Stimulated activated naive B cell treated with anti-CD40 and anti-IgM and Interleukin-4, amounts not matched to agents 10 μg/mL and 1 μg/mL and 100 μg/mL, for 72 hours (primary cell): Measurements from ENCODE around the gene METAP2.
A peak's percentile ranks its signal among the peaks of the same experiment; 100 is the strongest.
"Not testable (repeated sequence)": the region's sequence is repeated elsewhere in the genome, so short reads cannot be mapped to it uniquely, and the experiment has no call there.

Experiments used
- ATAC-seq, 2 donors: fragments of 150-1000 bp; cut with Tn5 transposase; replicated peaks; 2 replicates each; pipeline ENCODE4 v1.10.0; 2021; ENCODE audit warnings: moderate library complexity in 1 of 2
- DNase-seq: peaks from one replicate; pipeline ENCODE4 v3.0.0; 2021
- H3K27ac Mint-ChIP-seq: one replicate; pipeline ENCODE4 v1.8.0; 2022; ENCODE audit warnings: mild to moderate bottlenecking, mixed read lengths
- H3K27me3 Mint-ChIP-seq, 2 donors: one replicate each; pipeline ENCODE4 v1.8.0; 2022; ENCODE audit warnings: mixed read lengths in 2 of 2
- H3K36me3 Mint-ChIP-seq, 2 donors: one replicate each; pipeline ENCODE4 v1.8.0; 2022; ENCODE audit warnings: mixed read lengths in 2 of 2, mild to moderate bottlenecking in 1 of 2
- H3K4me1 Mint-ChIP-seq, 2 donors: one replicate each; pipeline ENCODE4 v1.8.0; 2022; ENCODE audit warnings: mixed read lengths in 2 of 2, mild to moderate bottlenecking in 1 of 2
- H3K4me3 Mint-ChIP-seq, 2 donors: one replicate each; pipeline ENCODE4 v1.8.0; 2022; ENCODE audit warnings: mild to moderate bottlenecking in 2 of 2, mixed read lengths in 2 of 2, moderate library complexity in 1 of 2
- H3K9me3 Mint-ChIP-seq, 2 donors: one replicate each; pipeline ENCODE4 v1.8.0; 2022; ENCODE audit warnings: mixed read lengths in 2 of 2, mild to moderate bottlenecking in 1 of 2

Gene METAP2

GRCh38 chr12:95480230-95480629 is 6.3 kb downstream of the METAP2 start:
- Mint-ChIP-seq H3K4me3 (no peak overlapping the region), H3K9me3 (no peaks in the 10 kb centered on the region), H3K27ac (no peak overlapping the region), H3K36me3 (peaks cover 42 to 53% of the 10 kb centered on the region in 2 donors), H3K27me3 (no peaks in the 10 kb centered on the region), H3K4me1 (peaks cover 21 to 52% of the 10 kb centered on the region in 2 donors)
- ATAC-seq (no peak), DNase-seq (no peak)

- H3K9me3 Mint-ChIP-seq: no peaks in the 10 kb centered on the region
- DNase-seq (no peak), ATAC-seq (no peak)
- H3K36me3 Mint-ChIP-seq: peaks cover 39 to 51% of the 10 kb centered on the region in 2 donors
- no peaks in the 10 kb centered on the region for H3K27me3 Mint-ChIP-seq
- H3K4me1 Mint-ChIP-seq: peaks cover 14 to 44% of the 10 kb centered on the region in 2 donors
- H3K4me3 Mint-ChIP-seq: no peak overlapping the region
- H3K27ac Mint-ChIP-seq: peak overlapping the region; percentile 42
Measured at GRCh38 chr12:95481072-95481471, 7.1 kb downstream of the METAP2 start.

GRCh38 chr12:95481888-95482287 is 7.9 kb downstream of the METAP2 start:
- peaks cover 14 to 37% of the 10 kb centered on the region in 2 donors for H3K4me1 Mint-ChIP-seq
- ATAC-seq (no peak), DNase-seq (no peak)
- peaks cover 39 to 43% of the 10 kb centered on the region in 2 donors for H3K36me3 Mint-ChIP-seq
- H3K4me3 Mint-ChIP-seq: no peak overlapping the region
- no peak overlapping the region for H3K27ac Mint-ChIP-seq
- H3K9me3 Mint-ChIP-seq: no peaks in the 10 kb centered on the region
- H3K27me3 Mint-ChIP-seq: no peaks in the 10 kb centered on the region

GRCh38 chr12:95482564-95482963 is 8.6 kb downstream of the METAP2 start:
- H3K27me3 Mint-ChIP-seq, ATAC-seq: not testable (repeated sequence)
- peak overlapping the region; percentile 37 for H3K27ac Mint-ChIP-seq

GRCh38 chr12:95484524-95484923 is 10.6 kb downstream of the METAP2 start:
- no peaks in the 10 kb centered on the region for H3K27me3 Mint-ChIP-seq
- peaks cover 10 to 18% of the 10 kb centered on the region in 2 donors for H3K4me1 Mint-ChIP-seq
- no peaks in the 10 kb centered on the region for H3K9me3 Mint-ChIP-seq
- no peak for DNase-seq
- no peak for ATAC-seq
- peaks cover 29 to 37% of the 10 kb centered on the region in 2 donors for H3K36me3 Mint-ChIP-seq
- no peak overlapping the region for H3K27ac Mint-ChIP-seq
- no peak overlapping the region for H3K4me3 Mint-ChIP-seq

More at GRCh38 chr12:95482564-95482963, 8.6 kb downstream of the METAP2 start:
- H3K4me3 Mint-ChIP-seq, DNase-seq, H3K9me3 Mint-ChIP-seq: not testable (repeated sequence)
- peaks cover 14 to 37% of the 10 kb centered on the region in 2 donors for H3K4me1 Mint-ChIP-seq
- H3K36me3 Mint-ChIP-seq: peaks cover 41 to 46% of the 10 kb centered on the region in 2 donors

- H3K36me3 Mint-ChIP-seq: peaks cover 31 to 35% of the 10 kb centered on the region in 2 donors
- no peaks in the 10 kb centered on the region for H3K9me3 Mint-ChIP-seq
- no peaks in the 10 kb centered on the region for H3K27me3 Mint-ChIP-seq
- H3K4me3 Mint-ChIP-seq: no peak overlapping the region
- DNase-seq (no peak), ATAC-seq (no peak)
- H3K4me1 Mint-ChIP-seq: peaks cover 0 to 2% of the 10 kb centered on the region in 2 donors
- no peak overlapping the region for H3K27ac Mint-ChIP-seq
Measured at GRCh38 chr12:95487024-95487423, 13.1 kb downstream of the METAP2 start.

GRCh38 chr12:95492462-95492861 is 18.5 kb downstream of the METAP2 start:
- H3K9me3 Mint-ChIP-seq: no peaks in the 10 kb centered on the region
- peaks cover 0 to 2% of the 10 kb centered on the region in 2 donors for H3K4me1 Mint-ChIP-seq
- ATAC-seq (no peak), DNase-seq (no peak)
- no peaks in the 10 kb centered on the region for H3K27me3 Mint-ChIP-seq
- no peak overlapping the region for H3K4me3 Mint-ChIP-seq
- peaks cover 24 to 43% of the 10 kb centered on the region in 2 donors for H3K36me3 Mint-ChIP-seq
- H3K27ac Mint-ChIP-seq: no peak overlapping the region

GRCh38 chr12:95494888-95495287 is 20.9 kb downstream of the METAP2 start:
- no peaks in the 10 kb centered on the region for H3K9me3 Mint-ChIP-seq
- no peaks in the 10 kb centered on the region for H3K27me3 Mint-ChIP-seq
- DNase-seq: no peak
- no peak for ATAC-seq
- H3K36me3 Mint-ChIP-seq: peaks cover 35 to 54% of the 10 kb centered on the region in 2 donors
- peaks cover 0 to 2% of the 10 kb centered on the region in 2 donors for H3K4me1 Mint-ChIP-seq
- no peak overlapping the region for H3K27ac Mint-ChIP-seq
- H3K4me3 Mint-ChIP-seq: no peak overlapping the region

GRCh38 chr12:95495433-95495832 is 21.5 kb downstream of the METAP2 start:
- Mint-ChIP-seq H3K9me3 (no peaks in the 10 kb centered on the region), H3K4me3 (no peak overlapping the region), H3K27ac (no peak overlapping the region), H3K27me3 (no peaks in the 10 kb centered on the region), H3K4me1 (peaks cover 0 to 4% of the 10 kb centered on the region in 2 donors), H3K36me3 (peaks cover 39 to 57% of the 10 kb centered on the region in 2 donors)
- DNase-seq: no peak
- no peak for ATAC-seq

GRCh38 chr12:95497031-95497430 is 23.1 kb downstream of the METAP2 start:
- no peak for DNase-seq
- peaks cover under 1 to 2% of the 10 kb centered on the region in 2 donors for H3K4me1 Mint-ChIP-seq
- H3K36me3 Mint-ChIP-seq: peaks cover 32 to 49% of the 10 kb centered on the region in 2 donors
- no peak for ATAC-seq
- H3K9me3 Mint-ChIP-seq: no peaks in the 10 kb centered on the region
- no peaks in the 10 kb centered on the region for H3K27me3 Mint-ChIP-seq
- H3K4me3 Mint-ChIP-seq: no peak overlapping the region
- peak overlapping the region; percentile 0 for H3K27ac Mint-ChIP-seq

GRCh38 chr12:95498968-95499367 is 25.0 kb downstream of the METAP2 start:
- Mint-ChIP-seq H3K9me3 (no peaks in the 10 kb centered on the region), H3K27me3 (no peaks in the 10 kb centered on the region), H3K4me3 (no peak overlapping the region), H3K36me3 (peaks cover 36 to 66% of the 10 kb centered on the region in 2 donors), H3K27ac (no peak overlapping the region), H3K4me1 (peaks cover 2 to 7% of the 10 kb centered on the region in 2 donors)
- DNase-seq (no peak), ATAC-seq (no peak)

- peaks cover 39 to 70% of the 10 kb centered on the region in 2 donors for H3K36me3 Mint-ChIP-seq
- H3K4me1 Mint-ChIP-seq: peaks cover 2 to 7% of the 10 kb centered on the region in 2 donors
- no peak overlapping the region for H3K4me3 Mint-ChIP-seq
- no peak for DNase-seq
- ATAC-seq: no peak
- no peaks in the 10 kb centered on the region for H3K27me3 Mint-ChIP-seq
- H3K9me3 Mint-ChIP-seq: no peaks in the 10 kb centered on the region
- no peak overlapping the region for H3K27ac Mint-ChIP-seq
Measured at GRCh38 chr12:95499772-95500171, 25.8 kb downstream of the METAP2 start.

- no peak overlapping the region for H3K4me3 Mint-ChIP-seq
- H3K27ac Mint-ChIP-seq: no peak overlapping the region
- no peak for ATAC-seq
- peaks cover 5 to 11% of the 10 kb centered on the region in 2 donors for H3K4me1 Mint-ChIP-seq
- peaks cover 38 to 71% of the 10 kb centered on the region in 2 donors for H3K36me3 Mint-ChIP-seq
- H3K9me3 Mint-ChIP-seq: no peaks in the 10 kb centered on the region
- H3K27me3 Mint-ChIP-seq: no peaks in the 10 kb centered on the region
- DNase-seq: no peak
Measured at GRCh38 chr12:95504140-95504539, 30.2 kb downstream of the METAP2 start.

GRCh38 chr12:95505039-95505438 is 31.1 kb downstream of the METAP2 start:
- H3K36me3 Mint-ChIP-seq: peaks cover 35 to 66% of the 10 kb centered on the region in 2 donors
- H3K9me3 Mint-ChIP-seq: no peaks in the 10 kb centered on the region
- peak overlapping the region; percentile 57 for H3K27ac Mint-ChIP-seq
- H3K4me1 Mint-ChIP-seq: peaks cover 5 to 11% of the 10 kb centered on the region in 2 donors
- H3K27me3 Mint-ChIP-seq: no peaks in the 10 kb centered on the region
- ATAC-seq (no peak), DNase-seq (no peak)
- H3K4me3 Mint-ChIP-seq: no peak overlapping the region

- Mint-ChIP-seq H3K27ac (no peak overlapping the region), H3K9me3 (no peaks in the 10 kb centered on the region), H3K4me3 (no peak overlapping the region), H3K27me3 (no peaks in the 10 kb centered on the region), H3K36me3 (peaks cover 40 to 72% of the 10 kb centered on the region in 2 donors), H3K4me1 (peaks cover 3 to 11% of the 10 kb centered on the region in 2 donors)
- DNase-seq: no peak
- ATAC-seq: no peak
Measured at GRCh38 chr12:95506707-95507523, 33.0 kb downstream of the METAP2 start.
